Smooth muscle cell (in vitro differentiated cells): Measurements from ENCODE around the gene GALNTL6. TPM values are rescaled to one million over a fixed set of nuclear protein-coding genes. Genes with fewer than 3 reads are reported as not detected.

Experiments
- DNase-seq: peaks from one replicate; lab custom pipeline; 2025; ENCODE audit not compliant: unreplicated experiment; lab: John Stamatoyannopoulos, UW
- H2AFZ ChIP-seq: fragments of 200-600 bp; sonication (generic); 2 replicates; pipeline ENCODE4 v1.6.0; 2016; ENCODE audit warnings: antibody characterized with exemption, low read depth, mild to moderate bottlenecking
- H3F3A ChIP-seq: fragments of 200-600 bp; sonication (generic); 2 replicates; pipeline ENCODE4 v1.6.0; 2017; ENCODE audit warnings: antibody characterized with exemption, low read depth
- H3K27ac ChIP-seq: fragments of 200-600 bp; sonication (generic); 2 replicates; pipeline ENCODE4 v1.5.1; 2016; ENCODE audit warnings: low read depth, mild to moderate bottlenecking
- H3K27me3 ChIP-seq: fragments of 200-600 bp; sonication (generic); 2 replicates; pipeline ENCODE4 v1.6.1; 2016; ENCODE audit warnings: low read depth, mild to moderate bottlenecking
- H3K36me3 ChIP-seq: fragments of 200-600 bp; sonication (generic); 2 replicates; pipeline ENCODE4 v1.5.1; 2016; ENCODE audit warnings: low read depth
- H3K4me1 ChIP-seq: fragments of 200-600 bp; sonication (generic); 2 replicates; pipeline ENCODE4 v1.5.1; 2016; ENCODE audit warnings: low read depth
- H3K4me2 ChIP-seq: fragments of 200-600 bp; sonication (generic); 2 replicates; pipeline ENCODE4 v1.6.0; 2016; ENCODE audit warnings: mild to moderate bottlenecking
- H3K4me3 ChIP-seq: fragments of 200-600 bp; sonication (generic); 2 replicates; pipeline ENCODE4 v1.5.1; 2016; ENCODE audit warnings: mild to moderate bottlenecking
- H3K79me2 ChIP-seq: fragments of 200-600 bp; sonication (generic); 2 replicates; pipeline ENCODE4 v1.6.0; 2016; ENCODE audit warnings: low read depth, mild to moderate bottlenecking
- H3K9ac ChIP-seq: fragments of 200-600 bp; sonication (generic); 2 replicates; pipeline ENCODE4 v1.6.0; 2016; ENCODE audit warnings: low read depth
- H3K9me3 ChIP-seq: fragments of 200-600 bp; sonication (generic); replicated peaks from 2 replicates; pipeline ENCODE4 v1.5.1; 2016; ENCODE audit warnings: low read depth
- H4K20me1 ChIP-seq: fragments of 200-600 bp; sonication (generic); 2 replicates; pipeline ENCODE4 v1.6.0; 2016; ENCODE audit warnings: low read depth
- CTCF ChIP-seq: fragments of 200-600 bp; sonication (generic); IDR thresholded peaks from 2 replicates; pipeline ENCODE4 v1.5.1; 2017; ENCODE audit warnings: borderline replicate concordance, mild to moderate bottlenecking, antibody characterized with exemption; ENCODE audit not compliant: insufficient read depth, poor library complexity, severe bottlenecking
- WGBS: methylation state at CpG from one replicate; pipeline ENCODE4 v1.1.7; 2016; ENCODE audit warnings: low lambda C conversion rate; 5-methylcytosine and 5-hydroxymethylcytosine counted together
- polyA plus RNA-seq: library from polyadenylated mRNA; unstranded; fragments of >200 nt; fragmentation: Nextera tagmentation; extraction: Ambion mirVana; gene quantifications from 2 replicates; pipeline ENCODE4 v1.2.1, GENCODE V29; 2016
- total RNA-seq: library from RNA; depleted of rRNA; stranded (reverse); fragments of >200 nt; gene quantifications from 2 replicates; pipeline ENCODE4 v1.2.3, GENCODE V29; 2014

The GALNTL6 gene
- total and polyA plus RNA-seq, 2 experiments from 2014 or later = 0.18 to 1.3 TPM

- Histone ChIP-seq H3K27me3 (no peaks in the 10 kb centered on the region), H4K20me1 (no peaks in the 10 kb centered on the region), H3K36me3 (no peaks in the 10 kb centered on the region), H3K4me2 (no peak overlapping the region), H3F3A (no peaks in the 10 kb centered on the region), H3K9ac (no peak overlapping the region), H3K79me2 (no peaks in the 10 kb centered on the region), H3K9me3 (no peaks in the 10 kb centered on the region), H3K27ac (no peak overlapping the region), H2AFZ (no peak overlapping the region), H3K4me3 (no peak overlapping the region), H3K4me1 (no peaks in the 10 kb centered on the region)
- TF ChIP-seq CTCF = no peak
- no peak for DNase-seq
- WGBS = 83% methylated on average over 3 of the region's 3 CpGs
These were observed 1045.6 kb downstream of the GALNTL6 start for GRCh38 chr4:172858731-172859230.

GRCh38 chr4:172865103-172865502, 1051.9 kb downstream of the GALNTL6 start:
- Histone ChIP-seq H2AFZ (no peak overlapping the region), H3K27me3 (peaks cover 8% of the 10 kb centered on the region), H4K20me1 (no peaks in the 10 kb centered on the region), H3K27ac (no peak overlapping the region), H3K9me3 (no peaks in the 10 kb centered on the region), H3F3A (no peaks in the 10 kb centered on the region), H3K79me2 (no peaks in the 10 kb centered on the region), H3K4me1 (no peaks in the 10 kb centered on the region), H3K9ac (no peak overlapping the region), H3K4me2 (no peak overlapping the region), H3K36me3 (no peaks in the 10 kb centered on the region), H3K4me3 (no peak overlapping the region)
- no peak for TF ChIP-seq CTCF
- DNase-seq = no peak
- 64% methylated on average over 2 of the region's 2 CpGs for WGBS

GRCh38 chr4:172865531-172866127, 1052.4 kb downstream of the GALNTL6 start:
- H3K27ac ChIP-seq = no peak overlapping the region
- peaks cover 8% of the 10 kb centered on the region for H3K27me3 ChIP-seq
- H2AFZ ChIP-seq = no peak overlapping the region
- no peaks in the 10 kb centered on the region for H4K20me1 ChIP-seq
- no peak overlapping the region for H3K9ac ChIP-seq
- H3K4me2 ChIP-seq = no peak overlapping the region
- no peaks in the 10 kb centered on the region for H3K4me1 ChIP-seq
- WGBS = 75% methylated on average over 4 of the region's 4 CpGs
- H3K9me3 ChIP-seq = no peaks in the 10 kb centered on the region
- H3K36me3 ChIP-seq = no peaks in the 10 kb centered on the region
- H3F3A ChIP-seq = no peaks in the 10 kb centered on the region
- TF ChIP-seq CTCF = no peak
- no peaks in the 10 kb centered on the region for H3K79me2 ChIP-seq
- no peak overlapping the region for H3K4me3 ChIP-seq
- DNase-seq = no peak

- H3K9me3 ChIP-seq = no peaks in the 10 kb centered on the region
- H2AFZ ChIP-seq = no peak overlapping the region
- H3K4me2 ChIP-seq = no peak overlapping the region
- peaks cover 8% of the 10 kb centered on the region for H3K27me3 ChIP-seq
- no peak overlapping the region for H3K9ac ChIP-seq
- H3K79me2 ChIP-seq = no peaks in the 10 kb centered on the region
- DNase-seq = no peak
- H4K20me1 ChIP-seq = no peaks in the 10 kb centered on the region
- no peaks in the 10 kb centered on the region for H3K36me3 ChIP-seq
- H3K4me3 ChIP-seq = no peak overlapping the region
- no peaks in the 10 kb centered on the region for H3F3A ChIP-seq
- no peaks in the 10 kb centered on the region for H3K4me1 ChIP-seq
- TF ChIP-seq CTCF = no peak
- H3K27ac ChIP-seq = no peak overlapping the region
- 87% methylated on average over 4 of the region's 4 CpGs for WGBS
These were observed 1053.2 kb downstream of the GALNTL6 start for GRCh38 chr4:172866421-172866820.
